Liver (tissue), 9 donors: Measurements from ENCODE around the gene ZMAT2. TPM values are rescaled to one million over a fixed set of nuclear protein-coding genes. Genes with fewer than 3 reads are reported as not detected.

Experiments used
- DNase-seq: peaks from one replicate; pipeline ENCODE4 v3.0.0-alpha.2; 2017; ENCODE audit warnings: low spot score
- H3K27ac ChIP-seq, 2 donors: one replicate each; pipeline ENCODE4 v1.7.0; 2013; ENCODE audit warnings: inconsistent platforms in 2 of 2, low read length in 2 of 2, control low read depth in 1 of 2, low read depth in 1 of 2, mild to moderate bottlenecking in 1 of 2
- H3K27me3 ChIP-seq, 4 donors: one replicate each; pipeline versions ENCODE4 v1.6.1 to v1.7.0; 2013; ENCODE audit warnings: low read length in 3 of 4, inconsistent platforms in 1 of 4, mild to moderate bottlenecking in 1 of 4, moderate library complexity in 1 of 4; ENCODE audit not compliant: control insufficient read depth in 4 of 4, insufficient read depth in 4 of 4
- H3K36me3 ChIP-seq, 4 donors: one replicate each; pipeline versions ENCODE4 v1.6.1 to v1.7.0; 2013; ENCODE audit warnings: low read length in 3 of 4, mild to moderate bottlenecking in 3 of 4, low read depth in 1 of 4, moderate library complexity in 1 of 4; ENCODE audit not compliant: control insufficient read depth in 4 of 4, insufficient read depth in 3 of 4
- H3K4me1 ChIP-seq, 4 donors: one replicate each; pipeline versions ENCODE4 v1.6.1 to v1.7.0; 2013; ENCODE audit warnings: low read length in 3 of 4, mild to moderate bottlenecking in 3 of 4, moderate library complexity in 1 of 4; ENCODE audit not compliant: control insufficient read depth in 4 of 4, insufficient read depth in 4 of 4
- H3K4me3 ChIP-seq, 3 donors: one replicate each; pipeline versions ENCODE4 v1.6.1 to v1.7.0; 2013; ENCODE audit warnings: low read length in 3 of 3, control low read depth in 1 of 3, low read depth in 1 of 3, mild to moderate bottlenecking in 1 of 3
- H3K9ac ChIP-seq, 2 donors: one replicate each; pipeline ENCODE4 v1.7.0; 2013; ENCODE audit warnings: low read length in 2 of 2, mild to moderate bottlenecking in 2 of 2, moderate library complexity in 2 of 2, control low read depth in 1 of 2, low read depth in 1 of 2
- H3K9me3 ChIP-seq, 4 donors: one replicate each; pipeline versions ENCODE4 v1.6.1 to v1.7.0; 2013; ENCODE audit warnings: low read length in 3 of 4; ENCODE audit not compliant: control insufficient read depth in 4 of 4
- ATF3 ChIP-seq: IDR thresholded peaks from 2 replicates; pipeline ENCODE4 v1.6.1; 2016; ENCODE audit warnings: antibody characterized with exemption
- CTCF ChIP-seq: fragments of 150-350 bp; IDR thresholded peaks from 2 replicates; pipeline ENCODE4 v1.5.1; 2017; ENCODE audit warnings: improper control_type of control experiment, low read depth, low read length; ENCODE audit not compliant: missing input control
- EGR1 ChIP-seq, 2 donors: IDR thresholded peaks; 2 replicates each; pipeline ENCODE4 v1.6.1; 2016 to 2018; ENCODE audit warnings: antibody characterized with exemption in 2 of 2, low read depth in 2 of 2
- FOXA1 ChIP-seq: IDR thresholded peaks from 2 replicates; pipeline ENCODE4 v1.6.1; 2016; ENCODE audit warnings: antibody characterized with exemption
- FOXA2 ChIP-seq: IDR thresholded peaks from 2 replicates; pipeline ENCODE4 v1.6.1; 2016; ENCODE audit warnings: antibody characterized with exemption
- HNF4A ChIP-seq, 2 donors: conservative IDR thresholded peaks; 2 replicates each; pipeline ENCODE4 v1.6.1; 2016; ENCODE audit warnings: antibody characterized with exemption in 2 of 2, mild to moderate bottlenecking in 2 of 2
- HNF4G ChIP-seq: IDR thresholded peaks from 2 replicates; pipeline ENCODE4 v1.6.1; 2016; ENCODE audit warnings: antibody characterized with exemption
- JUND ChIP-seq, 2 donors: IDR thresholded peaks; 2 replicates each; pipeline ENCODE4 v1.6.1; 2016; ENCODE audit warnings: antibody characterized with exemption in 2 of 2
- MAX ChIP-seq: IDR thresholded peaks from 2 replicates; pipeline ENCODE4 v1.6.1; 2016; ENCODE audit warnings: antibody characterized with exemption
- NR2F2 ChIP-seq: IDR thresholded peaks from 2 replicates; pipeline ENCODE4 v1.6.1; 2016; ENCODE audit warnings: antibody characterized with exemption
- RAD21 ChIP-seq, 2 donors: IDR thresholded peaks; 2 replicates each; pipeline ENCODE4 v1.6.1; 2016; ENCODE audit warnings: antibody characterized with exemption in 2 of 2, mild to moderate bottlenecking in 2 of 2
- REST ChIP-seq: IDR thresholded peaks from 2 replicates; pipeline ENCODE4 v1.6.1; 2016; ENCODE audit warnings: antibody characterized with exemption, mild to moderate bottlenecking
- RXRA ChIP-seq, 2 donors: IDR thresholded peaks; 2 replicates each; pipeline ENCODE4 v1.6.1; 2017 to 2018; ENCODE audit warnings: antibody characterized with exemption in 2 of 2, mild to moderate bottlenecking in 1 of 2
- SP1 ChIP-seq: IDR thresholded peaks from 2 replicates; pipeline ENCODE4 v1.6.1; 2018; ENCODE audit warnings: antibody characterized with exemption, mild to moderate bottlenecking
- TAF1 ChIP-seq: conservative IDR thresholded peaks from 2 replicates; pipeline ENCODE4 v1.6.1; 2016; ENCODE audit warnings: antibody characterized with exemption, mild to moderate bottlenecking
- ZBTB33 ChIP-seq: IDR thresholded peaks from 2 replicates; pipeline ENCODE4 v1.6.1; 2016; ENCODE audit warnings: antibody characterized with exemption
- WGBS: extraction: QIAGEN DNeasy Blood & Tissue Kit; methylation state at CpG from one replicate; pipeline ENCODE4 v1.1.7; 2013; 5-methylcytosine and 5-hydroxymethylcytosine counted together
- polyA plus RNA-seq, 2 donors: library from polyadenylated mRNA; stranded (reverse) in 1 of 2; unstranded in 1 of 2; fragments of 200-250 nt in 1 of 2; fragments of >200 nt in 1 of 2; fragmentation: Nextera tagmentation in 1 of 2; extraction: Ambion mirVana in 1 of 2; gene quantifications; one replicate each; pipeline versions ENCODE4 v1.2.1 to v1.2.3, GENCODE V29; 2013 to 2015
- total RNA-seq, 2 donors: library from RNA; depleted of rRNA; stranded (reverse); fragments of >200 nt; gene quantifications; one replicate each; pipeline ENCODE4 v1.2.3, GENCODE V29; 2014
- donor health status: healthy.
- donor health status: healthy.
- donor health status: healthy.
- donor health status: healthy.
- donor health status: healthy.

ZMAT2 gene
- total and polyA plus RNA-seq, 4 donors = 14.5 to 34.3 (median 22.0) TPM

- Histone ChIP-seq H3K9ac (no peak overlapping the region), H3K4me3 (no peak overlapping the region), H3K4me1 (peaks cover 6 to 23% (median 15%) of the 10 kb centered on the region in 4 donors), H3K36me3 (peaks cover 12 to 54% (median 47%) of the 10 kb centered on the region in 4 donors), H3K27ac (no peak overlapping the region), H3K27me3 (no peaks in the 10 kb centered on the region), H3K9me3 (no peaks in the 10 kb centered on the region)
- 86% methylated on average over 5 of the region's 5 CpGs for WGBS
- DNase-seq = no peak
- TF ChIP-seq HNF4G (no peak), NR2F2 (no peak), TAF1 (no peak), CTCF (no peak), ZBTB33 (no peak), ATF3 (no peak), RAD21 (IDR thresholded peaks at IDR 0.05) (no peak), EGR1 (IDR thresholded peaks at IDR 0.05; ENCODE audit: low read depth in 2 of 2) (no peak), JUND (IDR thresholded peaks at IDR 0.05) (no peak), FOXA1 (no peak), HNF4A (conservative IDR thresholded peaks at IDR 0.05) (no peak), FOXA2 (no peak), SP1 (no peak)
These were observed 6.0 kb upstream of the ZMAT2 start for GRCh38 chr5:140694276-140694675.

- Histone ChIP-seq H3K9me3 (no peaks in the 10 kb centered on the region), H3K4me3 (no peak overlapping the region), H3K27ac (no peak overlapping the region), H3K4me1 (peaks cover 4 to 21% (median 18%) of the 10 kb centered on the region in 4 donors), H3K36me3 (peaks cover 12 to 57% (median 48%) of the 10 kb centered on the region in 4 donors), H3K27me3 (no peaks in the 10 kb centered on the region), H3K9ac (no peak overlapping the region)
- TF ChIP-seq RXRA (IDR thresholded peaks at IDR 0.05) (no peak), FOXA2 (no peak), NR2F2 (no peak), EGR1 (IDR thresholded peaks at IDR 0.05; ENCODE audit: low read depth in 2 of 2) (no peak), ATF3 (no peak), MAX (no peak), SP1 (no peak), TAF1 (no peak), CTCF (no peak), FOXA1 (no peak), HNF4G (no peak), REST (no peak)
- DNase-seq = no peak
- WGBS = 93% methylated on average over 4 of the region's 4 CpGs
These were observed 3.3 kb upstream of the ZMAT2 start for GRCh38 chr5:140696891-140697492.
